NCI-H1930 (cell line): Measurements from ENCODE around the gene ASPDH.
A peak's percentile ranks its signal among the peaks of the same experiment; 100 is the strongest.

Experiments
- DNase-seq, 2 experiments: peaks; one replicate each; lab custom pipeline; 2025; lab: John Stamatoyannopoulos, UW

Gene ASPDH

GRCh38 chr19:50514346-50515167, 844 bp upstream of the ASPDH start:
- peak; percentile 32 to 63 for DNase-seq

GRCh38 chr19:50512999-50513745, 541 bp downstream of the ASPDH start:
- DNase-seq: no peak

- DNase-seq: no peak
Observed at GRCh38 chr19:50512112-50512998, 1.4 kb downstream of the ASPDH start.

DNA sequence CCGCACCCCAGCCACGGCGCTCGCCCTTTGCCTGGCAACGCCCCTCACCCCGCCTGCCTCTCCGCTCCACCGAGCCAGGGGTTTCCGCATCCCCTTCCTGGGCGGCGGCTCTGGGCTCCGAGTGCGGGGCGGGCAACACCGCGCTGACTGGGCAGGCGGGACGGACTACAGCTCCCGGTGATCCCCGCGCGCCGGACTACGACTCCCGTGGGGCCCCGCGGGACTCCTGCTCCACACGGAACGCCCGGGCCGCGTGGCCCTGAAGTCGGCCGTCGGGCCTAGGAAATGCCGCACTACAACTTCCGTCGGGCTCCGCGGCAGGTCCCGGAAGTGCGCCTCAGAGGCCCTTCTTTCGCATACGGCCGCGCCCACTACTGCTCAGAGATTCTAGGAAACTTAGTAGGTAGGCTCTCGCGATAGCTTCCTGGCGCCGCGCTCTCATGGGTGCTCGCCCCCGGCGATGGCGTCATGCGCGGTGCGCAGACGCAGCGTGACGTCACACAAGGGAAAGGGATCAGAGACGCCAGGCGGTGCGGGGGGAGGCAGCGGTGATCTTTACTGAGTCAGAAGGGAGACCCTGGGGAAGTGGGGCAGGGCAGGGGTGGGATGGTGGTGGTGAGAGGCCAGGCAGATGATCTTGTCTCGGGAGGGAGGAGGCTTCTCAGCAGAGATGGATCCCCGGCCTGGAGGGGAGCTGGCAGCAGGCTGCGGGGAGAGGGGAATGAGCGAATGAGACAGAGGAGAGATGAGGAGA, 2.5 kb downstream of the ASPDH start, which contains the start of gene JOSD2:
TSS of gene JOSD2 (minus strand) at position 123 of the 754 bp plus-strand sequence. CDS start 760 bp downstream, outside the sequence.
- peak; percentile 100 for DNase-seq

GRCh38 chr19:50510700-50511068, 3.0 kb downstream of the ASPDH start:
- peak; percentile 99 to 100 for DNase-seq

GRCh38 chr19:50510121-50510670, 3.5 kb downstream of the ASPDH start:
- no peak for DNase-seq

GRCh38 chr19:50509366-50509765, 4.3 kb downstream of the ASPDH start:
- DNase-seq: no peak

- DNase-seq: no peak
Observed at GRCh38 chr19:50508843-50509190, 4.9 kb downstream of the ASPDH start.

DNA sequence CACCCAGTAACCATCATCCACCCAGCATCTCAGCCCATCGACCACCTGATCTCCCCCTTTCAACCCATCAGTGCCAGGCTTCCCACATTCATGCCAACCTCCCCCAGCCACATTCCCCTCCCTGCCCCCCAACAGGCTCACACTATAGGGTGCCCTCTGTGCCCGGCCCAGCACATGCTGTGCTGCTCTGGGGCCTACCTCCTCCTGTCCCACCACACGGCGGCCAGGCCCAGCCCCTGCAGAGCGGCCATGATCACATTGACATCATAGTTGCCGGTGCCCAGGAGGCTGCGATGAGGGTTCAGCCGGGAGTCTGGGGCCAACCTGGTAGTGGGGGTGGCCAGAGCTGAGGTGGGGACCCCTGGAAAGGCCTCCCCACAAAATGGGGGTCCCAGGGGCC, 6.3 kb downstream of the ASPDH start:
- DNase-seq: no peak

DNA sequence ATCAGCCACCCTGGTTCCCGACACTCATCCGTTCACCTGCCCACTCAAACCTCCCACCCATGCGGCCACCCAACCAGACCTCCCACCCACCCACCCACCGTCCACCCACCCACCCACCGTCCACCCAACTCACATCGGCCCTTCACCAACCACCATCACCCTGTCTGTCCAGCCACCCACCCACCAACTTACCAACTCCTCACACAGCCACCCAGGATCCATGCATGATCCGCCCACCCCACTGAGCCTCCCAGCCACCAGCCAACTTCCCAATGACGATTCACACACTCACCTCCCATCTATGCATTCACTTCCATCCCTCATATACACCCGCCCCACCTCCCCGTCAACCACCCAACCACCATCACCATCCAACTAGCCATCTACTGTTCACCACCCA, 7.0 kb downstream of the ASPDH start:
- no peak for DNase-seq

GRCh38 chr19:50505856-50506611, 7.7 kb downstream of the ASPDH start:
- DNase-seq: no peak

GRCh38 chr19:50501568-50502475, 11.9 kb downstream of the ASPDH start:
- DNase-seq: no peak

DNA sequence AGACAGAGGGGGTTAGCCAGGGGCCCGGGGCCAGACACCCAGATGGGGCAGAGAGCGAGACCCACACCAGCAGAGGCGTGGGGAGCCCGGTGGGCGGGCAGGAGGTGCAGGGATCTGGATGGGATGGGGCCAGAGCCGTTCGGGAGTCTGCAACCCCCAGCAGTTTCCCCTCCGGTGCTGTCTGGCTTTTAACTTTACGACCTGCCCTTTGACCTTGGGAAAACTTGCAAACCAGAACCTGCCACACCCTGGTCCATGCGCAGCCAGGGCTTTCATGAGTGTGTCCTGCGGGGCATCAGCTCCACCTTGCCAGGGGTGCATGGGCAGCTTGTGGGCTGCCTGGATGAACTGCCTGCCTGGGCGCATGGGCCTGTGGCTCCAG, 12.5 kb downstream of the ASPDH start:
- no peak for DNase-seq

- no peak for DNase-seq
Observed at GRCh38 chr19:50500753-50501151, 13.0 kb downstream of the ASPDH start.

GRCh38 chr19:50500060-50500752, 13.5 kb downstream of the ASPDH start:
- DNase-seq: peak; percentile 46 to 48

DNA sequence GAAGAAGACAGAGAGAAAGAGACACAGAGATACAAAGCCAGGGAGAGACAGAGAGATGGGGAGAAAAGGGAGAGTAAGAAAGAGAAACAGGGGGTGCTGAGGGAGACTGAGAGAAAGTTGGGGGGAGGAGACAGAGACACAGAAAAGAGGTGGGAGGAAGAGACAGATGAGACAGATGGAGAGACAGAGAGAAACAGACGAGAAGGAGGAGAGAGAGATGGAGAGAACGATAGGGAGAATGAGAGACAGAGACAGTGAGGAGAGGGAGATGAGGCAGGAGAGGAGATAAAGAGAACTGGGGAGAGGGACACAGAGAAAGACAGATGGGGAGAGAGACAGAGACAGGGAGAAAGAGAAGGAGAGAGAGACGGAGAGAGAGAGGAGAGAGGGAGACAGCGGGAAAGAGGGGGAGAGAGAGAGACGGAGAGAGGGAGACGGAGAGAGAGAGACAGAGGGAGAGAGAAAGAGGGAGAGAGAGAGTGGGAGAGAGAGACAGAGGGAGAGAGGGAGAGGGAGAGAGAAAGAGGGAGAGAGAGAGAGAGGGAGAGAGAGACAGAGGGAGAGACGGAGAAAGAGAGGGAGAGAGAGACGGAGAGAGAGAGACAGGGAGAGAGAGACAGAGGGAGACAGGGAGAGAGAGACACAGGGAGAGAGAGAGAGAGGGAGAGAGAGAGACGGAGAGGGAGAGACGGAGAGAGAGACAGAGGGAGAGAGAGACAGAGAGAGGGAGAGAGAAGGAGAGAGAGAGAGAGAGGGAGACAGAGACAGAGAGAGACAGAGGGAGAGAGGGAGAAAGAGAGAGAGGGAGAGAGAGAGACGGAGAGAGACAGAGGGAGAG, 15.3 kb downstream of the ASPDH start:
- no peak for DNase-seq

GRCh38 chr19:50497022-50497405, 16.7 kb downstream of the ASPDH start:
- no peak for DNase-seq
